CD14-positive monocyte (primary cell): Measurements from ENCODE around the gene LRTM2. TPM values are rescaled to one million over a fixed set of nuclear protein-coding genes. Genes with fewer than 3 reads are reported as not detected.

Source experiments
- DNase-seq, 3 donors: peaks; one replicate each; pipeline ENCODE4 v3.0.0-alpha.2; 2011 to 2022
- H2AFZ ChIP-seq: 2 replicates; pipeline ENCODE4 v1.6.0; 2012; ENCODE audit warnings: mild to moderate bottlenecking, low read depth, low read length, inconsistent platforms; ENCODE audit not compliant: insufficient read depth, poor library complexity, severe bottlenecking
- H3K27ac ChIP-seq, 2 donors: 1 replicate in 1 of 2; 2 replicates in 1 of 2; pipeline ENCODE4 v1.5.1; 2012 to 2013; ENCODE audit warnings: low read length in 2 of 2, control low read depth in 1 of 2, inconsistent platforms in 1 of 2, low read depth in 1 of 2, mild to moderate bottlenecking in 1 of 2
- H3K27me3 ChIP-seq, 2 donors: one replicate each; pipeline versions ENCODE4 v1.6.0 to v1.6.1; 2011 to 2013; ENCODE audit warnings: low read length in 2 of 2; ENCODE audit not compliant: control insufficient read depth in 2 of 2, insufficient read depth in 2 of 2
- H3K36me3 ChIP-seq, 2 donors: replicated peaks in 1 of 2; 1 replicate in 1 of 2; 2 replicates in 1 of 2; pipeline versions ENCODE4 v1.5.1 to v1.6.1; 2012 to 2013; ENCODE audit warnings: low read length in 2 of 2, control low read depth in 1 of 2, inconsistent platforms in 1 of 2, mild to moderate bottlenecking in 1 of 2; ENCODE audit not compliant: insufficient read depth in 2 of 2, control insufficient read depth in 1 of 2
- H3K4me1 ChIP-seq, 2 donors: 1 replicate in 1 of 2; 2 replicates in 1 of 2; pipeline versions ENCODE4 v1.5.1 to v1.6.1; 2012 to 2013; ENCODE audit warnings: low read length in 2 of 2, control low read depth in 1 of 2, inconsistent platforms in 1 of 2, mild to moderate bottlenecking in 1 of 2, moderate library complexity in 1 of 2; ENCODE audit not compliant: insufficient read depth in 2 of 2, control insufficient read depth in 1 of 2
- H3K4me2 ChIP-seq: replicated peaks from 2 replicates; pipeline ENCODE3; 2012; ENCODE audit warnings: low read length, moderate library complexity, mild to moderate bottlenecking; ENCODE audit not compliant: poor library complexity, severe bottlenecking; ENCODE audit errors: extremely low read depth
- H3K4me3 ChIP-seq, 3 experiments: fragments of 200-600 bp in 1 of 3; sonication (generic) in 1 of 3; replicated peaks in 1 of 3; 1 replicate in 2 of 3; 2 replicates in 1 of 3; pipeline ENCODE4 v1.5.1; 2011 to 2013; ENCODE audit warnings: low read length in 3 of 3, mild to moderate bottlenecking in 3 of 3, control low read depth in 2 of 3, low read depth in 2 of 3, inconsistent platforms in 1 of 3, moderate library complexity in 1 of 3
- H3K79me2 ChIP-seq: 2 replicates; pipeline ENCODE4 v1.6.0; 2012; ENCODE audit warnings: mild to moderate bottlenecking, control low read depth, inconsistent platforms, low read length, moderate library complexity; ENCODE audit not compliant: insufficient read depth
- H3K9ac ChIP-seq: 2 replicates; pipeline ENCODE4 v1.6.0; 2017; ENCODE audit warnings: low read length, mild to moderate bottlenecking; ENCODE audit not compliant: insufficient read depth, poor library complexity, severe bottlenecking
- H3K9me3 ChIP-seq, 2 donors: replicated peaks in 1 of 2; 1 replicate in 1 of 2; 2 replicates in 1 of 2; pipeline versions ENCODE4 v1.5.1 to v1.6.1; 2012 to 2013; ENCODE audit warnings: low read length in 2 of 2, control low read depth in 1 of 2; ENCODE audit not compliant: control insufficient read depth in 1 of 2, insufficient read depth in 1 of 2
- H4K20me1 ChIP-seq: 2 replicates; pipeline ENCODE4 v1.6.0; 2012; ENCODE audit warnings: mild to moderate bottlenecking, low read length, control low read depth, moderate library complexity; ENCODE audit not compliant: insufficient read depth
- H3K27ac Mint-ChIP-seq, 7 donors: one replicate each; pipeline ENCODE4 v1.8.0; 2020; ENCODE audit warnings: mild to moderate bottlenecking in 7 of 7, mixed read lengths in 7 of 7, moderate library complexity in 6 of 7, inconsistent platforms in 2 of 7
- H3K27me3 Mint-ChIP-seq, 3 donors: one replicate each; pipeline ENCODE4 v1.8.0; 2021 to 2022; ENCODE audit warnings: low read depth in 3 of 3, mild to moderate bottlenecking in 3 of 3, mixed read lengths in 3 of 3, moderate library complexity in 3 of 3, inconsistent platforms in 1 of 3
- H3K36me3 Mint-ChIP-seq, 2 donors: one replicate each; pipeline ENCODE4 v1.8.0; 2020; ENCODE audit warnings: mixed read lengths in 2 of 2, inconsistent platforms in 1 of 2, mild to moderate bottlenecking in 1 of 2
- H3K4me1 Mint-ChIP-seq: one replicate; pipeline ENCODE4 v1.8.0; 2020; ENCODE audit warnings: mild to moderate bottlenecking, mixed read lengths
- H3K4me3 Mint-ChIP-seq, 2 donors: one replicate each; pipeline ENCODE4 v1.8.0; 2020; ENCODE audit warnings: mild to moderate bottlenecking in 2 of 2, mixed read lengths in 2 of 2, moderate library complexity in 1 of 2
- H3K9me3 Mint-ChIP-seq, 7 donors: one replicate each; pipeline ENCODE4 v1.8.0; 2020 to 2022; ENCODE audit warnings: mixed read lengths in 7 of 7, mild to moderate bottlenecking in 6 of 7, moderate library complexity in 6 of 7, inconsistent platforms in 2 of 7
- CTCF ChIP-seq: fragments of 200-600 bp; IDR thresholded peaks from one replicate; pipeline ENCODE4 v1.8.0; 2022; ENCODE audit warnings: antibody characterized with exemption, mild to moderate bottlenecking
- WGBS: methylation state at CpG from one replicate; pipeline ENCODE4 v1.1.5; 2013; ENCODE audit warnings: missing lambda C conversion rate; ENCODE audit not compliant: insufficient coverage; 5-methylcytosine and 5-hydroxymethylcytosine counted together
- intact Hi-C, 2 donors: fragments of 100-400 bp; cut with micrococcal nuclease; formaldehyde crosslinking; loops; one replicate each; pipeline versions ENCODE4 v1.15.0 to v1.15.1; 2023
- polyA plus RNA-seq, 3 donors: library from polyadenylated mRNA; depleted of rRNA in 1 of 3; unstranded in 2 of 3; stranded (reverse) in 1 of 3; fragments of 300-500 nt in 2 of 3; fragments of >200 nt in 1 of 3; fragmentation: Illumina TruSeq in 2 of 3; gene quantifications; 1 replicate in 2 of 3; 2 replicates in 1 of 3; pipeline ENCODE4 v1.2.3, GENCODE V29; 2012 to 2021

Gene LRTM2
- polyA plus RNA-seq, 3 donors: not detected

GRCh38 chr12:1805441-1806081, 14.8 kb upstream of the LRTM2 start:
- H3K27me3 Mint-ChIP-seq: peaks cover 0 to 3% (median 0%) of the 10 kb centered on the region in 3 donors
- intact Hi-C loops: no loop called here
- Histone ChIP-seq H3K4me1 (peaks cover 43 to 59% of the 10 kb centered on the region in 2 donors), H3K9ac (no peak overlapping the region), H3K79me2 (peaks cover 12% of the 10 kb centered on the region), H3K4me3 (no peak overlapping the region), H3K9me3 (no peaks in the 10 kb centered on the region), H3K36me3 (no peaks in the 10 kb centered on the region), H3K27me3 (no peaks in the 10 kb centered on the region), H3K4me2 (no peak overlapping the region), H2AFZ (no peak overlapping the region), H3K27ac (peak overlapping the region in 1 of 2 donors; percentile 74), H4K20me1 (no peaks in the 10 kb centered on the region)
- DNase-seq: no peak
- peaks cover 46% of the 10 kb centered on the region for H3K4me1 Mint-ChIP-seq
- H3K36me3 Mint-ChIP-seq: peaks cover 7 to 8% of the 10 kb centered on the region in 2 donors
- no peak overlapping the region for H3K4me3 Mint-ChIP-seq
- peak overlapping the region in 4 of 7 donors; percentile 50 to 86 (median 60) for H3K27ac Mint-ChIP-seq
- WGBS: 96% methylated on average over 14 of the region's 16 CpGs
- H3K9me3 Mint-ChIP-seq: no peaks in the 10 kb centered on the region
- no peak for TF ChIP-seq CTCF

DNA sequence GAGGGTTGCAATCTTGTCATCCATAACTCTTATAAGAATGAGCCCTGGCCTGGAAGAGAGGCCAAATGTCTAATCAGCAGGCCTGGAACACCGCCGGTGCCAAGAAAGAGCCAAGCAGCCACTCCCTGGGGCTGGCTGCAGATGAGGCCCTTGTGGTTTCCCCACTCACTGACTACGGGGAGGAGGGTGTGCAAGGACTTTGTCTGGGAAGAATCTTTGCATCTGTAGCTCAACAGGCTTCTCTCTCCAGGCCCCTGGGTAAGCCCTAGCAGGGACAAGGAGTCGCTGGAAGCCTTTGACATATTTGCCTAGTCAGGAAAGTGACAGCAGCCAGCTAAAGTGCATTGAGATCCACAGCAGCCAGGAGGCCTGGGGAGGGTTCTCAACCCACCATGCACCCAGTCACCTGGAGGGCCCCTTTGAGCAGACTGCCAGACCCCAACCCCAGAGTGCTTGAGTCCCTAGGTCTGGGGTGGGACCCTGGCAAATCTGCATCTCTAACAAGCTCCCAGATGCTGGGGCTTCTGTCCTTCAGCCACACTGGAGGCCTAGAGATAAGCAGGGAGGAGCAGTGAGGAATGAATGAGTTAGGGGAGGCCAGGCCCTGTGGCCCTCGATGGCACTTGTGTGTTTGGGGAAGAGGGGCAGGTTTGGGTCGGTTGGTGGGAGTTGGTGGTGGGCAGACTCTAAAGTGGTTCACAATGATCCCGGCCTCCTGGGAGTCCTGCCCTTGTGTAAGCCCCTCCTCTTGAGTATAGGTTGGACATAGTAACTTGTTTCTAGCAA, 13.9 kb upstream of the LRTM2 start:
- peaks cover 52 to 68% of the 10 kb centered on the region in 2 donors for H3K4me1 ChIP-seq

More for the DNA sequence above, 13.9 kb upstream of the LRTM2 start:
- intact Hi-C loops: no loop called here
- H2AFZ ChIP-seq: peak overlapping the region; percentile 31
- WGBS: 60% methylated on average over 7 of the region's 7 CpGs
- H3K27me3 ChIP-seq: no peaks in the 10 kb centered on the region
- H3K36me3 ChIP-seq: no peaks in the 10 kb centered on the region
- H3K79me2 ChIP-seq: peaks cover 21% of the 10 kb centered on the region
- Mint-ChIP-seq H3K4me1 (peaks cover 53% of the 10 kb centered on the region), H3K27ac (peak overlapping the region in 5 of 7 donors; percentile 20 to 73 (median 61)), H3K9me3 (no peaks in the 10 kb centered on the region), H3K4me3 (peak overlapping the region in 1 of 2 donors; percentile 16), H3K27me3 (peaks cover 0 to 2% (median 0%) of the 10 kb centered on the region in 3 donors), H3K36me3 (peaks cover 8 to 11% of the 10 kb centered on the region in 2 donors)
- TF ChIP-seq CTCF: no peak
- H4K20me1 ChIP-seq: no peaks in the 10 kb centered on the region
- H3K9ac ChIP-seq: no peak overlapping the region
- H3K27ac ChIP-seq: peak overlapping the region in 1 of 2 donors; percentile 14
- no peak overlapping the region for H3K4me3 ChIP-seq
- DNase-seq: no peak
- no peaks in the 10 kb centered on the region for H3K9me3 ChIP-seq
- no peak overlapping the region for H3K4me2 ChIP-seq
